Left ventricle myocardium inferior (tissue), 1 donor: ENCODE results near the gene CDH26. TPM values are rescaled to one million over a fixed set of nuclear protein-coding genes. Genes with fewer than 3 reads are reported as not detected.
"Not testable (repeated sequence)": the region's sequence is repeated elsewhere in the genome, so short reads cannot be mapped to it uniquely, and the experiment has no call there.

Source experiments
- DNase-seq: peaks from one replicate; pipeline ENCODE4 v3.0.0-alpha.2; 2020
- H3K27ac ChIP-seq: fragments of 200-600 bp; replicated peaks from 2 replicates; pipeline ENCODE4 v1.8.0; 2021
- H3K27me3 ChIP-seq: fragments of 200-600 bp; 2 replicates; pipeline ENCODE4 v1.8.0; 2021; ENCODE audit warnings: low read depth
- H3K36me3 ChIP-seq: fragments of 200-600 bp; 2 replicates; pipeline ENCODE4 v1.8.0; 2021
- H3K4me1 ChIP-seq: fragments of 200-600 bp; 2 replicates; pipeline ENCODE4 v1.8.0; 2021
- H3K4me3 ChIP-seq: fragments of 200-600 bp; 2 replicates; pipeline ENCODE4 v1.8.0; 2021; ENCODE audit warnings: mild to moderate bottlenecking, moderate library complexity
- H3K9me3 ChIP-seq: fragments of 200-600 bp; replicated peaks from 2 replicates; pipeline ENCODE4 v1.8.0; 2021
- intact Hi-C: fragments of 100-400 bp; cut with micrococcal nuclease; formaldehyde crosslinking; loops from one replicate; pipeline ENCODE4 v1.11.0; 2022
- total RNA-seq: library from RNA; stranded (reverse); fragmentation: NEBNext Ultra II Directional; extraction: Animal tissue kit (Norgen Biotek cat#: 25700); gene quantifications from one replicate; pipeline ENCODE4 v1.2.1, GENCODE V29; 2021
- TF ChIP-seq, protein P1 (sequence below): fragments of 200-600 bp; IDR thresholded peaks from 2 replicates; pipeline ENCODE4 v1.8.0; 2021; ENCODE audit warnings: antibody characterized with exemption, mild to moderate bottlenecking, borderline replicate concordance
- donor health status: DM: no; HTN: yes; CAD: no; lungs with severe emphysema.

The CDH26 gene
- total RNA-seq, 1 donor from 2014 or later: 1.3 TPM

DNA sequence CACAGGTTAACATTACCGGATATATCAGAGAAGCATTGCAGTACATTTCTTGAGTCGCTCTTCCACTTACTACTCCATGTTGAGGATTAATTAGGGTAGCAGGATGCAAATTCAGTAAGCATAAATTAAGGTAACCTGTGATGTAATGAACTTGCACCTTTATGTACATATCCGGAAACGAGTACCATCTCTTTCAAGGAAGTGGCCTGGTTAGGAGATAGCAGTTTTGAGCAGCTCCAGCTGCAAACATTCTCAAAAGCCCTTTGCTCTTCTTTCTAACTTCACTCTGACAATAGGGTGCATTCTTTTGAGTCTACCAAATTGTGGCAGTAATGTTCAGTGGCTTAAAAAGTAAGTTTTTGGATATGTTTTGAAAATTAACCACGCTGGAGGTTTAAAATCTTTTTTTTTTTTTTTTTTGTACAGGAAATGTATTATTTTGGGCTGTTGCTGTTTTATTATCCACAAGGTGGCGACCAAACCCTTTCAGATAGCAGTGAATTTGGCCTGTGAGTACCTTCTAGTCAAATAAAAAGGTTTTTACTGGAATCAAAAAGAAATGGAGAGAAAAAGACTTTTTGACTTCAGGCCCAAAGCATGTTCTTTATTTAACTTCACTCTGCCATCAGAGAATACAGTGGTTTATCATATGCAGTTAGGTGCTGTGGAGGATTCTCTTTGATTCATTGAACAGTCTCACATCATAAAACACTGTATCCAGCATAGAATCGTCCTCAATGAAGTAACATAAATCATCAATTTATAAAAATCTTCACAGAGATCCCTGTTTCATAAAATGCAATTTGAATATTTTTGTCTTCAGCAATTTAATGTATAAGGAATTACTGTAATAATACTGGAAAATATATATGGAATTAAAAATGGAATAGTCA is 9.1 kb upstream of the CDH26 start:
- H3K36me3 ChIP-seq: peaks cover 30% of the 10 kb centered on the region
- DNase-seq: no peak
- no peaks in the 10 kb centered on the region for H3K9me3 ChIP-seq
- H3K27me3 ChIP-seq: no peaks in the 10 kb centered on the region
- H3K4me3 ChIP-seq: no peak overlapping the region
- H3K4me1 ChIP-seq: peaks cover 52% of the 10 kb centered on the region
- TF ChIP-seq, protein P1, sequence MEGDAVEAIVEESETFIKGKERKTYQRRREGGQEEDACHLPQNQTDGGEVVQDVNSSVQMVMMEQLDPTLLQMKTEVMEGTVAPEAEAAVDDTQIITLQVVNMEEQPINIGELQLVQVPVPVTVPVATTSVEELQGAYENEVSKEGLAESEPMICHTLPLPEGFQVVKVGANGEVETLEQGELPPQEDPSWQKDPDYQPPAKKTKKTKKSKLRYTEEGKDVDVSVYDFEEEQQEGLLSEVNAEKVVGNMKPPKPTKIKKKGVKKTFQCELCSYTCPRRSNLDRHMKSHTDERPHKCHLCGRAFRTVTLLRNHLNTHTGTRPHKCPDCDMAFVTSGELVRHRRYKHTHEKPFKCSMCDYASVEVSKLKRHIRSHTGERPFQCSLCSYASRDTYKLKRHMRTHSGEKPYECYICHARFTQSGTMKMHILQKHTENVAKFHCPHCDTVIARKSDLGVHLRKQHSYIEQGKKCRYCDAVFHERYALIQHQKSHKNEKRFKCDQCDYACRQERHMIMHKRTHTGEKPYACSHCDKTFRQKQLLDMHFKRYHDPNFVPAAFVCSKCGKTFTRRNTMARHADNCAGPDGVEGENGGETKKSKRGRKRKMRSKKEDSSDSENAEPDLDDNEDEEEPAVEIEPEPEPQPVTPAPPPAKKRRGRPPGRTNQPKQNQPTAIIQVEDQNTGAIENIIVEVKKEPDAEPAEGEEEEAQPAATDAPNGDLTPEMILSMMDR: peak; percentile 75
- H3K27ac ChIP-seq: no peak overlapping the region
- intact Hi-C loops: no loop called here

DNA sequence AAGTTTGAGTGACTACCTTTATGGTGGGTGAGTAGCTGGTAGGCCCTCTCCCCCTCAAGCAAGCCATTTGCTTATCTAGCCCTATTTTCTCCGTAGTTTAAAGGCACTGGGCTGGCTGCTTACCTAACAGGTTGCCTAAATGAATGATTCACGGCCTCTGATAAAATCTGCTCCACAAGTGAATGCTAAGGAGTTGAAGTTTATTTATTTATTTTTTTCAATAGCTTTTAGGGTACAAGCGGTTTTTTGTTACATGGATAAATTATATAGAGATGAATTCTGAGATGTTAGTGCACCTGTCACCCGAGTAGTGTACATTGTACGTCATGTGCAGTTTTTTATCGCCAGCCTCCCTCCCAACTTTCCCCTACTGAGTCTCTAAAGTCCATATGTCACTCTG is 8.3 kb upstream of the CDH26 start:
- no peak for DNase-seq
- Histone ChIP-seq H3K27me3 (no peaks in the 10 kb centered on the region), H3K9me3 (no peaks in the 10 kb centered on the region), H3K4me3 (no peak overlapping the region), H3K27ac (no peak overlapping the region), H3K4me1 (peaks cover 44% of the 10 kb centered on the region), H3K36me3 (peaks cover 22% of the 10 kb centered on the region)
- intact Hi-C loops: no loop called here
- TF ChIP-seq, protein P1: no peak

DNA sequence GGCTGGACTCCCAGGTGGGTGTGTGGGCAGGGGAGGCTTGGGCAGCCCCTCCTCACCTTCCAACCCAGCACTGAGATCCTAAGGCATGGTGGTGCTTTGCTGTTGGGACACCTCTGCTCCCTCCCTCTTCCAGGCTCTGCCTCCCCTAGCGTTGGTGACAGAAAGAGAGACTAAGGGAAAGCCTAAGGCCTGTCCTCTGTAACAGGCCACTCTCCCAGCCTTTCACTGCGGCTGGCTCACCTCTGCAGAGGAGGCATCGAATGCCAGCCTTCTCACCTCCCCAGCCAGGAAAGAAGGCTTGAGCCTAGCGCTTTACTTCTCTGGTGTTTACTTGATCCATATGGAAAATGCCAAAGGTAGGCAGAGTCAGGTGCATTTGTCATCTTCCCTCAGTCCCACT is 3.5 kb upstream of the CDH26 start:
- DNase-seq: no peak
- Histone ChIP-seq H3K9me3 (no peaks in the 10 kb centered on the region), H3K27me3 (no peaks in the 10 kb centered on the region), H3K4me3 (no peak overlapping the region), H3K27ac (no peak overlapping the region), H3K36me3 (peaks cover 24% of the 10 kb centered on the region), H3K4me1 (peaks cover 6% of the 10 kb centered on the region)
- TF ChIP-seq, protein P1: no peak
- intact Hi-C loops: no loop called here

DNA sequence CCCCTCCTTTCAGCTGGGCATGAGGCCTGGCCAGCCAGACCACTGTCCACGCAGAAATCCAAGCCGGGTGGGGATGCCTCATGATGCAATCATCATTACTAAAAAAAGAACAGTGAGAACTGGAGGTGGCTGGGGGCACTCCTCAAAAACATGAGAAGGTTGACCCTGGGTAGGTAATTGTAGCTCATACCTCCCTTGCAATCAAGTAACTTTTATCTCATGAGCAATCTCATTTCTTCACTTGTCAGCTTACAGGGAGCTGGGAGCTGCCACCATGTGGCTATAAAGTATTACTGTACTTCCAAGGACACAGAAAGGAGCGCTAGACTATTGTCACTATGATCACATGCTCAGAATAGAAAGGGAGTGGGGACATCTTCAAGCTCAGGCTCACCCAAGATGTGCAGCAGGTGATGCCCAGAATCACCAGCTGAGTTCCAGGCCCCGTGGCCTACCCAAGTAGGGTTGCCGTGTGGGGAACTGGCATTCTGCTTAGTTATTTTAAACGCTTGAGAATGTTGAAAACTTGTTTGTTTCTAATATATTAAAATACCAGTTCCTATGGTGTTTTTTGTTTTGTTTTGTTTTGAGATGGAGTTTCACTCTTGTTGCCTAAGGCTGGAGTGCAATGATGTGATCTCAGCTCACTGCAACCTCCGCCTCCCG is 3.0 kb upstream of the CDH26 start:
- intact Hi-C loops: no loop called here
- TF ChIP-seq, protein P1: peak; percentile 50
- Histone ChIP-seq H3K27ac (no peak overlapping the region), H3K4me1 (peaks cover 6% of the 10 kb centered on the region), H3K9me3 (no peaks in the 10 kb centered on the region), H3K27me3 (no peaks in the 10 kb centered on the region), H3K36me3 (peaks cover 27% of the 10 kb centered on the region), H3K4me3 (no peak overlapping the region)
- DNase-seq: no peak

DNA sequence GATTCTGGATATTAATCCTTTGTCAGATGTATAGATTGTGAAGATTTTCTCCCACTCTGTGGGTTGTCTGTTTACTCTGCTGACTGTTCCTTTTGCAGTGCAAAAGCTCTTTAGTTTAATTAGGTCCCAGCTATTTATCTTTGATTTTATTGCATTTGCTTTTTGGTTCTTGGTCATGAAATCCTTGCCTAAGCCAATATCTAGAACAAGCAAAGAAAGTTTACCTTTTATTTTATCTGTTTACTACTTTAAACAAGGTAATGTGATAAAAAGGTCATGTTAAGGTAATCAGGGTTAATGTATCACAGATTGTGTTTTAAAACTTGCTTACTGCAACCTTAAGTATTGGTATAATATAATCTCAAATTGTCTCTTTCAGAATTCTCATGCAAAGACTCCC is 655 bp upstream of the CDH26 start:
- H3K27ac ChIP-seq, H3K9me3 ChIP-seq, H3K4me3 ChIP-seq, H3K4me1 ChIP-seq, DNase-seq, H3K27me3 ChIP-seq, intact Hi-C loops: not testable (repeated sequence)
- peaks cover 13% of the 10 kb centered on the region for H3K36me3 ChIP-seq

DNA sequence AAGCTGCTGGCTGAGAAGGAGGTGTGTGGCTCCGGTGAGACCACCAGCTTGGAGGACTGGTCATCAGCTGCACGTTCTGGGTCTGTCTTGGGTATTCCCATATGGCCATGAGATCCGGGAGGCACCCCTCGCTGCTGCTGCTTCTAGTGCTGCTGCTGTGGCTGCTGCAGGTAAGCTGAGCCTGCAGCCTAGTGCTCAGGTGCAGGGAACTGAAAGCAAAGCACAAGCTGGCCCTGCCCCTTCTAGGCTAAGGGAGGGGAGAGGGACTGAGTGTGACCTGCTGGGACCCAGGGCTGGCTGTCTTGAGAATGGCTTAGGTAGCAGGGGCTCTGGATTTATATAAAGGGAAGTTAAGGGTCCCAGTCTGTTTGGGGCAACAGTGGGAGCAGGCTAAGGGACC is 403 bp downstream of the CDH26 start:
- TF ChIP-seq, protein P1: no peak
- H3K9me3 ChIP-seq: no peaks in the 10 kb centered on the region
- H3K36me3 ChIP-seq: peaks cover 13% of the 10 kb centered on the region
- intact Hi-C loops: no loop called here
- DNase-seq: no peak
- H3K27me3 ChIP-seq: no peaks in the 10 kb centered on the region
- H3K4me1 ChIP-seq: peaks cover 6% of the 10 kb centered on the region
- no peak overlapping the region for H3K4me3 ChIP-seq
- H3K27ac ChIP-seq: no peak overlapping the region
